ENCODE results near the gene C14orf180. TPM values are rescaled to one million over a fixed set of nuclear protein-coding genes. Genes with fewer than 3 reads are reported as not detected.
A peak's percentile ranks its signal among the peaks of the same experiment; 100 is the strongest.

Gene C14orf180
- total RNA-seq, 2 donors from 2014 or later = 19.4 TPM; not detected in 1

- no peak overlapping the region for H3K4me3 ChIP-seq
- no peak for TF ChIP-seq POLR2A (IDR thresholded peaks at IDR 0.05)
- TF ChIP-seq CTCF (IDR thresholded peaks at IDR 0.05) = no peak
- 55 to 58% methylated on average over 11 to 13 of the region's 13 CpGs for WGBS, 2 donors
- peak in 1 of 4 donors; percentile 3 for DNase-seq
- H3K36me3 ChIP-seq (replicated peaks in 1 of 2; ENCODE audit: insufficient read depth in 1 of 2, low read depth in 2 of 2) = no peaks in the 10 kb centered on the region
- intact Hi-C loops (cut with DNase I) = no loop called here
- no peaks in the 10 kb centered on the region for H3K27me3 ChIP-seq
- no peaks in the 10 kb centered on the region for H3K9me3 ChIP-seq
- no peaks in the 10 kb centered on the region for H3K4me1 ChIP-seq
- no peak for ATAC-seq
- no peak overlapping the region for H3K27ac ChIP-seq
Measured at GRCh38 chr14:104550340-104550860, 29.2 kb upstream of the C14orf180 start.

GRCh38 chr14:104550861-104551728 lies 28.5 kb upstream of the C14orf180 start:
- Histone ChIP-seq H3K27ac (no peak overlapping the region), H3K9me3 (no peaks in the 10 kb centered on the region), H3K4me1 (no peaks in the 10 kb centered on the region), H3K4me3 (no peak overlapping the region), H3K27me3 (no peaks in the 10 kb centered on the region), H3K36me3 (replicated peaks in 1 of 2; ENCODE audit: insufficient read depth in 1 of 2, low read depth in 2 of 2) (no peaks in the 10 kb centered on the region)
- intact Hi-C loops (cut with DNase I) = no loop called here
- 37 to 46% methylated on average over 23 to 24 of the region's 24 CpGs for WGBS, 2 donors
- peak in 3 of 7 experiments; percentile 12 to 31 (median 22) for TF ChIP-seq CTCF (IDR thresholded peaks at IDR 0.05)
- no peak for TF ChIP-seq POLR2A (IDR thresholded peaks at IDR 0.05)
- DNase-seq (peak in 2 of 4 donors; percentile 8 to 12), ATAC-seq (no peak)

GRCh38 chr14:104551851-104552737 lies 27.5 kb upstream of the C14orf180 start:
- Histone ChIP-seq H3K36me3 (replicated peaks in 1 of 2; ENCODE audit: insufficient read depth in 1 of 2, low read depth in 2 of 2) (no peaks in the 10 kb centered on the region), H3K4me3 (no peak overlapping the region), H3K27ac (no peak overlapping the region), H3K27me3 (no peaks in the 10 kb centered on the region), H3K9me3 (no peaks in the 10 kb centered on the region), H3K4me1 (no peaks in the 10 kb centered on the region)
- TF ChIP-seq POLR2A (IDR thresholded peaks at IDR 0.05) = no peak
- DNase-seq (peak in 3 of 4 donors; percentile 5 to 9 (median 5)), ATAC-seq (no peak)
- intact Hi-C loops (cut with DNase I) = no loop called here
- WGBS, 2 donors = 56 to 64% methylated on average over 14 to 33 of the region's 33 CpGs

- Histone ChIP-seq H3K27ac (no peak overlapping the region), H3K4me3 (no peak overlapping the region), H3K4me1 (no peaks in the 10 kb centered on the region), H3K9me3 (no peaks in the 10 kb centered on the region), H3K36me3 (replicated peaks in 1 of 2; ENCODE audit: insufficient read depth in 1 of 2, low read depth in 2 of 2) (no peaks in the 10 kb centered on the region), H3K27me3 (no peaks in the 10 kb centered on the region)
- ATAC-seq (no peak), DNase-seq (peak in 1 of 4 donors; percentile 5)
- no peak for TF ChIP-seq POLR2A (IDR thresholded peaks at IDR 0.05)
- no peak for TF ChIP-seq CTCF (IDR thresholded peaks at IDR 0.05)
- intact Hi-C loops (cut with DNase I) = no loop called here
- WGBS, 2 donors = 52 to 59% methylated on average over 9 of the region's 9 CpGs
Measured at GRCh38 chr14:104552738-104553125, 26.8 kb upstream of the C14orf180 start.
